Lung (tissue), 12 donors: Measurements from ENCODE around the gene PRKCA. TPM values are rescaled to one million over a fixed set of nuclear protein-coding genes. Genes with fewer than 3 reads are reported as not detected.

ENCODE experiments used
- ATAC-seq: fragments of 200-7000 bp; cut with Tn5 transposase; one replicate; pipeline ENCODE4 v1.9.1; 2020; ENCODE audit warnings: moderate number of reproducible peaks; ENCODE audit not compliant: insufficient read depth, low FRiP score
- DNase-seq, 3 donors: peaks; one replicate each; pipeline ENCODE4 v3.0.0-alpha.2; 2013 to 2017
- H3K27ac ChIP-seq, 2 donors: one replicate each; pipeline ENCODE4 v1.5.1; 2013; ENCODE audit warnings: mild to moderate bottlenecking in 2 of 2, moderate library complexity in 2 of 2, control low read depth in 1 of 2, inconsistent platforms in 1 of 2, low read depth in 1 of 2, low read length in 1 of 2
- H3K27me3 ChIP-seq, 3 donors: one replicate each; pipeline ENCODE4 v1.5.1; 2013; ENCODE audit warnings: low read length in 2 of 3; ENCODE audit not compliant: control insufficient read depth in 3 of 3, insufficient read depth in 3 of 3
- H3K36me3 ChIP-seq, 4 donors: one replicate each; pipeline ENCODE4 v1.5.1; 2013; ENCODE audit warnings: low read length in 4 of 4, mild to moderate bottlenecking in 1 of 4, moderate library complexity in 1 of 4; ENCODE audit not compliant: control insufficient read depth in 4 of 4, insufficient read depth in 4 of 4
- H3K4me1 ChIP-seq, 5 donors: one replicate each; pipeline ENCODE4 v1.5.1; 2013; ENCODE audit warnings: low read length in 5 of 5, mild to moderate bottlenecking in 2 of 5, moderate library complexity in 1 of 5; ENCODE audit not compliant: control insufficient read depth in 5 of 5, insufficient read depth in 5 of 5
- H3K4me3 ChIP-seq: one replicate; pipeline ENCODE4 v1.5.1; 2013; ENCODE audit warnings: mild to moderate bottlenecking, control low read depth, moderate library complexity
- H3K9ac ChIP-seq, 2 donors: one replicate each; pipeline ENCODE4 v1.5.1; 2013; ENCODE audit warnings: low read length in 2 of 2, control low read depth in 1 of 2; ENCODE audit not compliant: insufficient read depth in 1 of 2
- H3K9me3 ChIP-seq, 4 donors: one replicate each; pipeline ENCODE4 v1.5.1; 2013; ENCODE audit warnings: low read length in 3 of 4, mild to moderate bottlenecking in 1 of 4, moderate library complexity in 1 of 4; ENCODE audit not compliant: control insufficient read depth in 4 of 4, insufficient read depth in 3 of 4
- WGBS, 2 donors: extraction: QIAGEN DNeasy Blood & Tissue Kit; methylation state at CpG; one replicate each; pipeline ENCODE4 v1.1.7; 2013; 5-methylcytosine and 5-hydroxymethylcytosine counted together
- polyA plus RNA-seq, 2 donors: library from polyadenylated mRNA; stranded (reverse); fragments of 200-250 nt; gene quantifications; one replicate each; pipeline ENCODE4 v1.2.1, GENCODE V29; 2013
- total RNA-seq, 2 donors: library from RNA; depleted of rRNA in 1 of 2; stranded (reverse); fragments of >200 nt in 1 of 2; gene quantifications; one replicate each; pipeline ENCODE4 v1.2.1, GENCODE V29; 2014 to 2021
- TF ChIP-seq, protein P1 (sequence below): IDR thresholded peaks from 2 replicates; pipeline ENCODE4 v1.5.1; 2012; ENCODE audit warnings: mild to moderate bottlenecking; ENCODE audit errors: control extremely low read depth, extremely low read depth
- donor health status: control.
- donor health status: control.
- donor health status: Bipolar disorder and iron deficiency.
- donor health status: healthy.
- donor health status: DM: yes; HTN: yes; CAD: no.

The PRKCA gene
- total and polyA plus RNA-seq, 4 donors = 3.4 to 34.8 (median 13.8) TPM

DNA sequence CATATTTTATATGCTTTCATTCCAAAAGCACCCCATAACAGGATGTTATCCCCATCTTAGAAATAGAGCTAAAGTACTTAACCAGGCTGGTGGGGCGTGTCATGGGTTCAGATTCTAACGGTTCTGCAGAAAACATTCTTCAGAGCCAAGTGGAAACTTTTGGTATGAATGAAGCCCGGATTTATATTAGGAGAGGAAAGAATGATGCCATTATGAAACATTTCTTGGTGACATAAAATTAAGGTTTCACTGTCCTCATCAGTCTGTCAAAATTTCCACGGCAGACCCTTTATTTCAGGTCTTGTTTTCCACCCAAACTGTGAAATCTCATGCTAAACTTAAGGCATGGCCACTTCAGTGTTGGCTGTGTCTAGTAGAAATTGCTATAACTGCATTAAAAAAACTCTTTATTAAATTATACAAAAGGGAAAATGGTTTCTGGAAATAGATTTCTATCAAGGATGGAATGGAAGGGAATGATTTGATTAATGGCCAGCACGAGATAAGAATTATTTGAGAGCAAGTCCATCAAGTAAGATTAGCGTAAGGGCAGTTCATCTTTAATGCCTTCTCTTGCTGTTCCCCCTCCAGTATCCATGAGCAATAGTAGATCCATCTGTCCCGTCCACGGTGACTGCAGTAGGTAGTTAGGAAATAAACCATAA is 11.7 kb downstream of the PRKCA start:
- no peak for DNase-seq
- 82 to 84% methylated on average over 8 of the region's 8 CpGs for WGBS, 2 donors
- H3K36me3 ChIP-seq = peaks cover 0 to 3% (median 1%) of the 10 kb centered on the region in 4 donors

GRCh38 chr17:66317629-66318028 is 15.2 kb downstream of the PRKCA start:
- H3K4me1 ChIP-seq = peaks cover 0 to 4% (median 0%) of the 10 kb centered on the region in 5 donors
- H3K27ac ChIP-seq = no peak overlapping the region
- peaks cover 0 to 7% (median 0%) of the 10 kb centered on the region in 4 donors for H3K9me3 ChIP-seq
- H3K27me3 ChIP-seq = no peaks in the 10 kb centered on the region
- TF ChIP-seq, protein P1, sequence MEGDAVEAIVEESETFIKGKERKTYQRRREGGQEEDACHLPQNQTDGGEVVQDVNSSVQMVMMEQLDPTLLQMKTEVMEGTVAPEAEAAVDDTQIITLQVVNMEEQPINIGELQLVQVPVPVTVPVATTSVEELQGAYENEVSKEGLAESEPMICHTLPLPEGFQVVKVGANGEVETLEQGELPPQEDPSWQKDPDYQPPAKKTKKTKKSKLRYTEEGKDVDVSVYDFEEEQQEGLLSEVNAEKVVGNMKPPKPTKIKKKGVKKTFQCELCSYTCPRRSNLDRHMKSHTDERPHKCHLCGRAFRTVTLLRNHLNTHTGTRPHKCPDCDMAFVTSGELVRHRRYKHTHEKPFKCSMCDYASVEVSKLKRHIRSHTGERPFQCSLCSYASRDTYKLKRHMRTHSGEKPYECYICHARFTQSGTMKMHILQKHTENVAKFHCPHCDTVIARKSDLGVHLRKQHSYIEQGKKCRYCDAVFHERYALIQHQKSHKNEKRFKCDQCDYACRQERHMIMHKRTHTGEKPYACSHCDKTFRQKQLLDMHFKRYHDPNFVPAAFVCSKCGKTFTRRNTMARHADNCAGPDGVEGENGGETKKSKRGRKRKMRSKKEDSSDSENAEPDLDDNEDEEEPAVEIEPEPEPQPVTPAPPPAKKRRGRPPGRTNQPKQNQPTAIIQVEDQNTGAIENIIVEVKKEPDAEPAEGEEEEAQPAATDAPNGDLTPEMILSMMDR = no peak
- no peak for ATAC-seq
- no peak overlapping the region for H3K4me3 ChIP-seq
- no peak overlapping the region for H3K9ac ChIP-seq
- DNase-seq = no peak
- no peaks in the 10 kb centered on the region for H3K36me3 ChIP-seq

More for the DNA sequence above, 11.7 kb downstream of the PRKCA start:
- no peak overlapping the region for H3K9ac ChIP-seq
- ATAC-seq = no peak
- H3K27me3 ChIP-seq = no peaks in the 10 kb centered on the region
- H3K4me3 ChIP-seq = no peak overlapping the region
- H3K9me3 ChIP-seq = no peaks in the 10 kb centered on the region
- H3K4me1 ChIP-seq = peaks cover 0 to 13% (median 4%) of the 10 kb centered on the region in 5 donors
- TF ChIP-seq, protein P1 = no peak
- no peak overlapping the region for H3K27ac ChIP-seq

GRCh38 chr17:66319226-66319625 is 16.8 kb downstream of the PRKCA start:
- no peak for ATAC-seq
- H3K36me3 ChIP-seq = no peaks in the 10 kb centered on the region

More at GRCh38 chr17:66319226-66319625, 16.8 kb downstream of the PRKCA start:
- no peak for DNase-seq
- H3K4me3 ChIP-seq = no peak overlapping the region
- no peaks in the 10 kb centered on the region for H3K27me3 ChIP-seq
- peaks cover 0 to 4% (median 0%) of the 10 kb centered on the region in 5 donors for H3K4me1 ChIP-seq
- H3K9ac ChIP-seq = no peak overlapping the region
- TF ChIP-seq, protein P1 = no peak
- H3K27ac ChIP-seq = no peak overlapping the region
- 81 to 92% methylated on average over 4 of the region's 4 CpGs for WGBS, 2 donors
- H3K9me3 ChIP-seq = peaks cover 0 to 7% (median 0%) of the 10 kb centered on the region in 4 donors
